Astrocyte (in vitro differentiated cells and primary cell): ENCODE data around the gene PUS10.

Experiments
- CTCF ChIP-seq: IDR thresholded peaks from 2 replicates; pipeline ENCODE4 v1.5.1; 2011; ENCODE audit warnings: low read depth, mild to moderate bottlenecking, inconsistent platforms, low read length, moderate library complexity; ENCODE audit not compliant: insufficient read depth
- EZH2 ChIP-seq: IDR thresholded peaks from 2 replicates; pipeline ENCODE4 v1.6.1; 2012; ENCODE audit warnings: mild to moderate bottlenecking, low read length, inconsistent platforms; ENCODE audit not compliant: insufficient read depth

GRCh38 chr2:60926741-60927552 is 91.1 kb downstream of the PUS10 start:
- TF ChIP-seq CTCF, result no peak
- TF ChIP-seq EZH2, result no peak
